Measurements from ENCODE around the gene RACGAP1. TPM values are rescaled to one million over a fixed set of nuclear protein-coding genes. Genes with fewer than 3 reads are reported as not detected.

RACGAP1 gene
- total RNA-seq, 1 experiment from 2014 or later = 112 TPM

GRCh38 chr12:49982246-49983087, 42.8 kb downstream of the RACGAP1 start:
- DNase-seq = no peak
- Histone ChIP-seq H2AFZ (no peak overlapping the region), H4K20me1 (ENCODE audit: insufficient read depth) (no peaks in the 10 kb centered on the region), H3K27ac (no peak overlapping the region), H3F3A (ENCODE audit: insufficient read depth, low read depth) (peaks cover 5% of the 10 kb centered on the region; the same call in 1 of the 2 replicates), H3K9me2 (ENCODE audit: insufficient read depth) (no peaks in the 10 kb centered on the region), H3K4me2 (no peak overlapping the region), H3K36me3 (ENCODE audit: low read depth) (no peaks in the 10 kb centered on the region), H3K4me1 (replicated peaks; ENCODE audit: insufficient read depth) (no peaks in the 10 kb centered on the region), H3K4me3 (no peak overlapping the region), H3K9me3 (ENCODE audit: insufficient read depth, low read depth) (no peaks in the 10 kb centered on the region), H3K79me2 (ENCODE audit: low read depth) (no peaks in the 10 kb centered on the region), H3K27me3 (ENCODE audit: insufficient read depth, low read depth) (no peaks in the 10 kb centered on the region)
- BruUV-seq (replicated peaks) = no TSS peak
- TF ChIP-seq CTCF (conservative IDR thresholded peaks at IDR 0.05) = no peak
- TF ChIP-seq EZH2 (IDR thresholded peaks at IDR 0.05; ENCODE audit: low read depth) = no peak
- ChIA-PET POLR2A (ENCODE audit: unreplicated experiment) (interaction anchor here (0.6 kb wide), 1 partner anchor 430 kb away, joined by 7 read pairs; no protein-coding TSS in a partner anchor), CTCF (interaction anchor here (0.7 to 1.6 kb wide), 2 partner anchors 26 to 115 kb away, joined by 5 read pairs; no protein-coding TSS in a partner anchor)
- intact Hi-C loops (cut with micrococcal nuclease; ENCODE audit: unreplicated experiment) = no loop called here

GRCh38 chr12:49980501-49981349, 44.6 kb downstream of the RACGAP1 start:
- Histone ChIP-seq H3F3A (ENCODE audit: insufficient read depth, low read depth) (peaks cover 9% of the 10 kb centered on the region; the same call in 1 of the 2 replicates), H3K27me3 (ENCODE audit: insufficient read depth, low read depth) (no peaks in the 10 kb centered on the region), H2AFZ (no peak overlapping the region), H4K20me1 (ENCODE audit: insufficient read depth) (no peaks in the 10 kb centered on the region), H3K27ac (no peak overlapping the region), H3K79me2 (ENCODE audit: low read depth) (no peaks in the 10 kb centered on the region), H3K4me1 (replicated peaks; ENCODE audit: insufficient read depth) (no peaks in the 10 kb centered on the region), H3K9me3 (ENCODE audit: insufficient read depth, low read depth) (no peaks in the 10 kb centered on the region), H3K4me3 (no peak overlapping the region), H3K4me2 (no peak overlapping the region), H3K9me2 (ENCODE audit: insufficient read depth) (no peaks in the 10 kb centered on the region), H3K36me3 (ENCODE audit: low read depth) (no peaks in the 10 kb centered on the region)
- intact Hi-C loops (cut with micrococcal nuclease; ENCODE audit: unreplicated experiment) = no loop called here
- ChIA-PET POLR2A (ENCODE audit: unreplicated experiment) (interaction anchor here (0.7 kb wide), 1 partner anchor 18 kb away, joined by 6 read pairs; no protein-coding TSS in a partner anchor), CTCF (no interaction called here)
- DNase-seq = no peak
- BruUV-seq (replicated peaks) = no TSS peak
- no peak for TF ChIP-seq CTCF (conservative IDR thresholded peaks at IDR 0.05)
- TF ChIP-seq EZH2 (IDR thresholded peaks at IDR 0.05; ENCODE audit: low read depth) = no peak

- no TSS peak for BruUV-seq (replicated peaks)
- POLR2A ChIA-PET (ENCODE audit: unreplicated experiment) = interaction anchor here (0.7 kb wide), 1 partner anchor 263 kb away, joined by 29 read pairs; no protein-coding TSS in a partner anchor
- H3K79me2 ChIP-seq (ENCODE audit: low read depth) = no peaks in the 10 kb centered on the region
Measured at GRCh38 chr12:49979791-49980190, 45.5 kb downstream of the RACGAP1 start.

More at GRCh38 chr12:49979791-49980190, 45.5 kb downstream of the RACGAP1 start:
- Histone ChIP-seq H3K4me2 (no peak overlapping the region), H3K27me3 (ENCODE audit: insufficient read depth, low read depth) (no peaks in the 10 kb centered on the region), H2AFZ (no peak overlapping the region), H4K20me1 (ENCODE audit: insufficient read depth) (no peaks in the 10 kb centered on the region), H3K9me3 (ENCODE audit: insufficient read depth, low read depth) (no peaks in the 10 kb centered on the region), H3K36me3 (ENCODE audit: low read depth) (no peaks in the 10 kb centered on the region), H3K9me2 (ENCODE audit: insufficient read depth) (no peaks in the 10 kb centered on the region), H3K4me3 (no peak overlapping the region), H3K27ac (no peak overlapping the region), H3F3A (ENCODE audit: insufficient read depth, low read depth) (peaks cover 9% of the 10 kb centered on the region; the same call in 1 of the 2 replicates), H3K4me1 (replicated peaks; ENCODE audit: insufficient read depth) (no peaks in the 10 kb centered on the region)
- CTCF ChIA-PET = interaction anchor here (0.6 kb wide), 1 partner anchor 58 kb away, joined by 3 read pairs; no protein-coding TSS in a partner anchor
- DNase-seq = no peak
- intact Hi-C loops (cut with micrococcal nuclease; ENCODE audit: unreplicated experiment) = no loop called here
- no peak for TF ChIP-seq CTCF (conservative IDR thresholded peaks at IDR 0.05)
- TF ChIP-seq EZH2 (IDR thresholded peaks at IDR 0.05; ENCODE audit: low read depth) = no peak

All from PC-9 (cell line).